ENCODE data around the gene SH3PXD2A. TPM values are rescaled to one million over a fixed set of nuclear protein-coding genes. Genes with fewer than 3 reads are reported as not detected.

Gene SH3PXD2A
- total and polyA plus RNA-seq, 2 experiments from 2014 or later, result 1.8 to 5.0 TPM

GRCh38 chr10:103769176-103769575 lies 86.2 kb downstream of the SH3PXD2A start:
- no peaks in the 10 kb centered on the region for H3K27me3 ChIP-seq (ENCODE audit: insufficient read depth)
- H3K36me3 Mint-ChIP-seq (ENCODE audit: low read depth), result no peaks in the 10 kb centered on the region
- peaks cover 7% of the 10 kb centered on the region for H3K27me3 Mint-ChIP-seq (ENCODE audit: insufficient read depth, low read depth, poor library complexity)
- H3K27ac ChIP-seq (ENCODE audit: low read depth), result no peak overlapping the region
- H3K9me2 ChIP-seq (ENCODE audit: insufficient read depth), result no peaks in the 10 kb centered on the region
- 0 out of 2 replicates have a peak, but pooled peaks cover 12% of the 10 kb centered on the region for H3F3A ChIP-seq (replicated peaks; ENCODE audit: low read depth)
- H3K79me2 ChIP-seq (replicated peaks; ENCODE audit: insufficient read depth), result no peaks in the 10 kb centered on the region
- H2AFZ ChIP-seq, result no peak overlapping the region
- ATAC-seq (no peak), DNase-seq (ENCODE audit: low spot score) (no peak)
- no peaks in the 10 kb centered on the region for H4K20me1 ChIP-seq (replicated peaks; ENCODE audit: insufficient read depth)
- no peak overlapping the region for H3K4me2 ChIP-seq
- no peak overlapping the region for H3K27ac Mint-ChIP-seq
- no peak overlapping the region for H3K4me3 Mint-ChIP-seq
- peaks cover 37% of the 10 kb centered on the region for H3K4me1 Mint-ChIP-seq
- H3K36me3 ChIP-seq (ENCODE audit: insufficient read depth), result no peaks in the 10 kb centered on the region
- no peak for TF ChIP-seq ETS1 (IDR thresholded peaks at IDR 0.05)
- no peak for TF ChIP-seq JUNB (IDR thresholded peaks at IDR 0.05; ENCODE audit: unreplicated experiment)
- TF ChIP-seq NANOG (IDR thresholded peaks at IDR 0.05; ENCODE audit: borderline replicate concordance), result no peak
- no peak for TF ChIP-seq ZNF114 (CRISPR knock-in tag; IDR thresholded peaks at IDR 0.05)
- no peak for TF ChIP-seq CREB1 (CRISPR knock-in tag; IDR thresholded peaks at IDR 0.05; ENCODE audit: low read depth)
- TF ChIP-seq ZNF462 (CRISPR knock-in tag; IDR thresholded peaks at IDR 0.05), result no peak
- TF ChIP-seq CTCF (conservative IDR thresholded peaks at IDR 0.05; ENCODE audit: low read depth in 2 of 2), result no peak
- TF ChIP-seq POLR2AphosphoS5 (IDR thresholded peaks at IDR 0.05; ENCODE audit: low read depth), result no peak
- no peak for TF ChIP-seq REST (IDR thresholded peaks at IDR 0.05; ENCODE audit: unreplicated experiment)
- no peak for TF ChIP-seq ZNF331 (CRISPR knock-in tag; IDR thresholded peaks at IDR 0.05; ENCODE audit: low read depth)
- H3K4me3 ChIP-seq, result no peak overlapping the region
- peaks cover 22% of the 10 kb centered on the region; the same call in 1 of the 2 replicates for H3K4me1 ChIP-seq (ENCODE audit: insufficient read depth)
- H3K9me3 Mint-ChIP-seq, result no peaks in the 10 kb centered on the region
